Stimulated activated CD8-positive, alpha-beta memory T cell treated with anti-CD3 and anti-CD28 coated beads, Interleukin-12 subunit alpha, Interleukin-12 subunit beta, amount 100 ng/mL, for 4 hours (primary cell): ENCODE data around the gene MCCC1.
A peak's percentile ranks its signal among the peaks of the same experiment; 100 is the strongest.

ENCODE experiments used
- DNase-seq: peaks from one replicate; pipeline ENCODE4 v3.0.0-alpha.2; 2020; ENCODE audit warnings: low read depth

The MCCC1 gene

DNA sequence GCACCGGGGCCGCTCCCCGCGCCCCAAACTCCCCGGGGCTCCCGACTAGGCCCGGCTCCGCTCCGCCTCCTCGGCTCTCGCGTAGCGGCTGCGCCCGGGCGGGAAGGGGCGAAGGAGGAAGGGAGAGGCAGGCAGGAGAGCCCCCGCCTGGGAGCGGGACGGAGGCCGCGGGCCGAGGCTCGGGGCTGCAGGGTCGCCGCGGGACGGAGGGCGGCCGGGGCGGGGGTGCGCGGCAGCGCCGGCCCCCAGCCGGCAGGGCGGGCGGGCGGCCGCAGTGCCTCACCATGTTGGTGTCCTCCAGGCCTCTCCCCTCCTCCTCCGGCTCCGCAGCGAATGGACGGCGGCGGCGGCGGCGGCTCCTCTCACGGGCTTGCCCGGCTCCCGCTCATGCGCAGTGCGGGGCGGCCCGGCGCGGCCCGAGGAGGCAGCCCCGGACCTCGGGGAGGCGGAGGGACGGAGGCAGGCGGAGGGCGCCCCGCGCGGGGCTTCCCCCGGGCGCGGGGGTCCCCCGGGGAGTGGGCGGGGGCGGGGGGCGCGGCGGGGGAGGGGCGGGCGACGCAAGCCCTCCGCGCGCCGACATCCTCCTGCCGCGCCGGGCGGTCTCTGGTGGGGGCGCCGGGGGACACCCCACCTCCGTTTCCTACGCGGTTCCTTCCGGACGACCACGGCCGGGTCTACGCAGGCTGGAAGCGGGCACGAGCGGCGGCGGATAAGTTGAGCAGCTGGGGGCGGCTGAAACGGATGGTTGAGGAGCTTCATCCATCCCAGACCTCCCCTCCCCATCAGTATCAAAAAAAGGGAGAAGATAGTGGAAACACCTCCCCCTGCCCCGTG lies 118.9 kb downstream of the MCCC1 start, which contains the start of gene DCUN1D1:
Gene DCUN1D1, minus strand, starts transcription at position 335 of the 834 bp plus-strand sequence. Its CDS starts 49 bp downstream, at position 286.
- peak; percentile 79 for DNase-seq

DNA sequence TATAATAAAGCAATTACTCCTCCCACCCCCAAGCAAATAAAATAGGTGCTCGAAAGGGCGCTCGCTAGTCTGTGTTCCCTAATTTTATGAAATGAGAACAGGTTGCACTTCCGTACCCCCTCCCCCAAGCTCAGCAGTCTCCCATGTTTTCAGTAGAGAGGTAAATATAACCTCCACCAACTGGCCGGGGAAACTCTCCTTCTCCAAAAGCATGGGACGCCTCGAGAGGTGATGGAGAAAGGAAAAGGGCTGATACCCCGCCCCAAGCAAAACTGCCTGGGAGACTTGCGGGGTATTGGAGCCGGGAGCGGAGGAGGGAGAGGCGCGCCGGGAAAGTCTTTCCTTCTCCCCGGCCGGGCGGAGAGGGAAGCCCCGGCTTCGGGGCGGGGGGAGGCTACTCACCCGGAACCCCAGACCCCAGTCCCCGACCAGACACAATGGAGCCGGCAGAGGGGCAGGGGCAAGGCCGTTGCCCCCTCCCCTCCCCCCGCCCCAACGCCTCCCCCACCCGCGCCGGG lies 119.6 kb downstream of the MCCC1 start:
- no peak for DNase-seq

DNA sequence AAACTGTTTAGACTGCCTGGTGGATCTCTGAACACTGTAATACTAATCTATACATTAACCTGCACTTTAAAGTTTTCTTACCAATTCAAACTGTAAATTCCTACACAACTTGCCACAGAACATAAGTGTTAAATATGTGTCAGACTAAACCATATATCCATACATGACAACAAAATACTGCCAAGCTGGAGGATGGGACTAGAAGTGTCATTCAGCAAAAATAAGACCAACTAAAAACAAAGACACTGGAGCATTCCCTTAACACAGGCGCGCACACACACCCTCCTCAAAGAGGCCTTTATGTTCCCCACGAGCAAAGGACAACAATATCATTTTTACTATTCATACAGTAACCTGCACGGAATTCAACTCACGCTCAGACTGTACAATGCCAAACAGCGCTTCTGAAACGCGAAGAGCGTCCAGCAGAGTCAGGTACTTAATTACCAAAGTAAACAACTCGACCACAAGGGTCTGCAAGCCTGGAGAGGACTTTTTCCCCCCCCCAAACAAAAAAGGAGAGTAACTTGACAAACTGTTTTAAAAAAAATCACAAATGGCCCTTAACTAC lies 120.1 kb downstream of the MCCC1 start:
- DNase-seq: no peak

DNA sequence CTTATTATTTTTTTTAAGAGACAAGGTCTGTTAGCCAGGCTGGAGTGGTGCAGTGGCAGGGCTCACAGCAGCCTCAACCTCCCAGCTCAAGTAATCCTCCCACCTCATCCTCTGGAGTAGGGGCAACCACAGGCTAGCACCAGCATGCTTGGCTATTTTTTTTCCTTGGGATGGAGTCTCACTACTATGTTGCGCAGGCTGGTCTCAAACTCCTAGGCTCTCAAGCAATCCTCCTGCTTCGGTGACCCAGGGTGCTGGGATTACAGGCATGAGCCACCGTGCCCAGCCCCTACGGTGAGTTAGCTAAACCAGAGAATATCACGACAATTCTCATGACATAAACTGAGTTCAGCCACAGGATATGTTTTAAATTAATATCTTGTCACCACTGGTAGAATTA lies 120.9 kb downstream of the MCCC1 start:
- DNase-seq: no peak

DNA sequence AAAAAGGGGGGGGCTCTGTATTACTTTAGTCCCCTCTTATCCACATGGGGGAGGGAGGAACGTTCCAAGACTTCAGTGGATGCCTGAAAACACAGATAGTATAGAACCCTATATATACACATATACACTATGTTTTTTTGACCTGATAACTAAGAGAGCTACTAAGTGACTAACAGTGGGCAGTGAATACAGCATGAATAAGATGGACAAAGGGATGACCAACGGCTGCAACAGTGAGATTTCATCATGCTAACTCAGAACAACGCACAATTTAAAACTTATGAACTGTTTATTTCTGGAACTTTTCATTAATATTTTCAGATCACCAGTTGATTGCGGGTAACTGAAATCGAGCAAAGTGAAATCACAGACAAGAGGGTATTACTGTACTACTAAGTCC lies 126.2 kb downstream of the MCCC1 start:
- no peak for DNase-seq

DNA sequence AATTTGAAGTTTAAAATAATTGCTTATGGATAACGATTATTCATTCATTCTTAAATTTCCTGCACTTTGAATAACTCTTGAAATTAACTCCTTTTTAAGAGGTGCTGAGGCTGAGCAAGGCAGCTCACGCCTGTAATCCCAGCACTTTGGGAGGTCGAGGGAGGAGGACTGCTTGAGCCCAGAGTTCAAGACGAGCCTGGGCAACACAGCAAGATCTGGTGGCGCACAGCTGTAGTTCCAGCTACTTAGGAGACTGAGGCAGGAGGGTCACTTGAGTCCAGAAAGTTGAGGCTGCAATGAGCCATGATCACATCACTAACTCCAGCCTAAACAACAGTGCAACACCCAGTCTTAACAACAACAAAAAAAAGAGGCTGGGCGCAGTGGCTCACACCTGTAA lies 126.9 kb downstream of the MCCC1 start:
- DNase-seq: no peak

DNA sequence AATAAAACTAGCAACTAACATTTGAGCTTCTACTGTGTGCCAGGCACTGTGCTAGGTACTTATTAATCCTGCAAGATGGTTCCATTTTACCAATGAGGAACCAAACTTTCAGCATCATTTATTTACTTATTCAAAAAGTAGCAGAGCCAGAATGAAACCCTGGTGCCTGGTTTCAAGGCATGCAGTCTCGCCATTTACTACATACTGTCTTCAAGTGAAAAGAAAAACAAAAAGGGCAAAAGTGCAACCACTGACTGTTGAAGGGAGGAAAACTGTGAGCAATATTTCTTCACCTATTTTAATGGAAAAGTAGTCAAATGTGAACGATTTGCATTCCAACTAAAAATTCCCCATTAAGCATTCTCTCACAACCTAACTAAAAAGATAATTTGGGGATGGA lies 127.7 kb downstream of the MCCC1 start:
- no peak for DNase-seq

DNA sequence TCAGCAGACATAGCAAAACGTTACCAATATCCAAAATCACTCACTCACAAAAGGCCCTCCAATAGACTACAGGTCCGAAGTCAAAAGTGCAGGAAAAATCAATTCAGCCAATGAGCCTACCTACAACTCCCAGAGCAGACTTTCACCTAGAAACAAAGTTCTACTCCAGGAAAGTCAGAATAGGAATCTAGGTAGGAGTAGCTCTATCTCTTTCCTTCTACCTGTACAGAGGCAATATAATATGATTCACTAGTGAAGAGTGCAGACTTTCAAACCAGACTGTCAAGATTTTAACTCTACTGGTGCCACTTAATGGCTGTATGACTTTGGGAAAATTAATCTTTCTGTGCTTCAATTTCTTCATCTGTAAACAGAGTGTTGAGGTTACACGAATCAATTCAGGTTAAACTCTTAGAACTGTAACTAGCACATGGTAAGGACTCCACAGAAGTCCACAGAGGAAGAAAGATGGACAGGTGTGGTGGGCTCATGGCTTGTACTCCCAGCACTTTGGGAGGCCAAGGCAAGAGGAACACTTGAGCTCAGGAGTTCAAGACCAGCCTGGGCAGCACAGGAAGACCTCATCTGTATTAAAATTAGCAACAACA lies 128.4 kb downstream of the MCCC1 start:
- DNase-seq: no peak

DNA sequence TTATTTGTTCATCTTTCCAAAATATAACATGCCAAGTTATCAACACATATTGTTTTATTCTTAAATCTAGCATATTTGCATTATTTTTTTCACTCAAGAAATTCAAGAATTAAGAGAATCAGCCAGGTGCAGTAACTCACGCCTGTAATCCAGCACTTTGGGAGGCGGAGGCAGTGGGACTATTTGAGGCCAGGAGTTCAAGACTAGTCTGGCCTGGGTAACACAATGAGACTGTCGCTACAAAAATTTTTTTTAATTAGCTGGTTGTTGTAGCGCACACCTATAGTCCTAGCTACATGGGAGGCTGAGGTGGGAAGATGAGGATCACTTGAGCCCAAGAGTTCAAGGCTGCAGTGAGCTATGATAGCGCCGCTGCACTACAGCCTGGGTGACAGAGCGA lies 129.4 kb downstream of the MCCC1 start:
- no peak for DNase-seq

DNA sequence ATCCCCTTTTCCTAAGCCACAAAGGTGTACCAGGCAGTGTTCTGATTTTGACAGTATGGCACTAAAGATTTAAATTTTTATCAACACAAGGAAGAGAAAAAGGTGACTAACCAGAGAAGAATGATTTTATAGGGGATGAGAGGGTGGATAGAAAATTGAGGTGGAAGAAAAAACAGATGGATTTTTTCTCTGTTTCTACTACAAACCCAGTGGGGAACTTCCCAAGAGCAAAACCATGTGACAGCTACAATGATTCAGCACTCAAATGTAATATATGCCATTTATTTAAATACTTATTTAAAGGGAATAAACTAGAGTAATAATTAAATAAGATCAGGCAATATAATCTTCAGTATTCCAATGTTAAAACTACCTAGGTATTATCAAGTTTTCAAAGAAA lies 130.0 kb downstream of the MCCC1 start:
- no peak for DNase-seq

DNA sequence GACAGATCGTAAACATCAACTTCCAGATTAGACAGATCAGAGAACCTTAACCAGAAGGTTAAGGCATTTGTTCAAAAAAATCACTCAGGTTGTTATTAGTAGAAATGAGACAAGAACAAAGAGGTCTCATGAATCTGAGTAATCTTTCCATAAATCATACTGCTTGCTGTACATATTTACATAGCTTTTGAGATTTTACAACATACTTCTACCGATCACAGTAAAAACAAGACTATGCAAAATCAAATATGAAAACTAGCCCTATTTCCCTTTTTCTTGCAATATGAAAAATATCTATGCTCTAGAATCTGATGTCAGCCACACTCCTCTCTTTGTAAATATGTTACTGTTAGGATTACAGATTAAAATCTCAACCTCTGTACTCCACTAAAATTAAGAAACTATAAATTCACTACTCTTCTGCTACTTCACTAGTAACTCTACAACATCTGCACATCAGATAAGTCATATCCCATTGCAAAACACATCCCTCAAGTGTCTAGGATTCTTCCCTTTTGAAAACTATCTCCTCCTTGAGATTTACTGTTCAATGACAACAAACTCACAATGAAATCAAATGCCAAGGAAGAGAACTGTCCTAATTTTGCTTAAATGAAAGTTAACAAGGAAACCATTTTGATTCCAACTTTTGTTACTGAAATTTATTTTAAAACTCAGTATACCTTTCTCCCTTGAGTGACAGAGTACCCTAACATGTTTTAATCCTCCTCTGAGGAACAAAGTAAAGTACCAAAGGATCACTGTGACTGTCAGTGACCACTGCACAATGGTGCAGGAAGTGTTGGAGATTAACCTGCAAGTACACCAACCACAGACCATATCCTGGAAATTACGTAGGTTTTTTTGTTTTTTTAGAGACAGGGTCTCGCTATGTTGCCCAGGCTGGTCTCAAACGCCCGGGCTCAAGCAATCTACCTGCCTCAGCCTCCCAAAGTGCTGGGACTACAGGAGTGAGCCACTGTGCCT lies 131.8 kb downstream of the MCCC1 start:
- DNase-seq: no peak

DNA sequence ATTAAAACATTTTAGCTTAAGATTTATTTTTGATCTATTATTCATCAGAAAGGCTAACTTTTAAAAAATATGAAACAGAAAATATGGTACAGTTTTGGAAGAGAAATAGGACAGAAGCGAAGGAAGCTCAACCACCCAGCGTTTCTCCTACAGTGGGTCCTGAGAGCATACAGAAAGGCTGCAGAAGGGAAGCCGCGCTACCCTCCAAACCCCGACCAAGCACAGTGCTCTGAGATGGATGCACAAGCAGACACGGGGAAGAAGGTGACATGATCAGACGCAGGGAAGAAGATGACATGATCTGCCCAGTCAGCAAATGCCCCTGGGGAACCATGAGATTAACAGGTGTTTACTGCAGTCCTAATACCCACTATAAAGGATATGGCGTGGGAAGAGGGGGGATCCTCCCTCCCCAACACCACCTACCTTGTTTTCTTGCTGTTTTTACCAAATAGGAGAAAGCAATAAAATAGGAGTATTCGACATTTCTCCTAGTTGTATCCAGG lies 133.4 kb downstream of the MCCC1 start:
- DNase-seq: no peak
